ENCODE results near the gene GUCD1.
"Not testable (repeated sequence)": the region's sequence is repeated elsewhere in the genome, so short reads cannot be mapped to it uniquely, and the experiment has no call there.

The GUCD1 gene

DNA sequence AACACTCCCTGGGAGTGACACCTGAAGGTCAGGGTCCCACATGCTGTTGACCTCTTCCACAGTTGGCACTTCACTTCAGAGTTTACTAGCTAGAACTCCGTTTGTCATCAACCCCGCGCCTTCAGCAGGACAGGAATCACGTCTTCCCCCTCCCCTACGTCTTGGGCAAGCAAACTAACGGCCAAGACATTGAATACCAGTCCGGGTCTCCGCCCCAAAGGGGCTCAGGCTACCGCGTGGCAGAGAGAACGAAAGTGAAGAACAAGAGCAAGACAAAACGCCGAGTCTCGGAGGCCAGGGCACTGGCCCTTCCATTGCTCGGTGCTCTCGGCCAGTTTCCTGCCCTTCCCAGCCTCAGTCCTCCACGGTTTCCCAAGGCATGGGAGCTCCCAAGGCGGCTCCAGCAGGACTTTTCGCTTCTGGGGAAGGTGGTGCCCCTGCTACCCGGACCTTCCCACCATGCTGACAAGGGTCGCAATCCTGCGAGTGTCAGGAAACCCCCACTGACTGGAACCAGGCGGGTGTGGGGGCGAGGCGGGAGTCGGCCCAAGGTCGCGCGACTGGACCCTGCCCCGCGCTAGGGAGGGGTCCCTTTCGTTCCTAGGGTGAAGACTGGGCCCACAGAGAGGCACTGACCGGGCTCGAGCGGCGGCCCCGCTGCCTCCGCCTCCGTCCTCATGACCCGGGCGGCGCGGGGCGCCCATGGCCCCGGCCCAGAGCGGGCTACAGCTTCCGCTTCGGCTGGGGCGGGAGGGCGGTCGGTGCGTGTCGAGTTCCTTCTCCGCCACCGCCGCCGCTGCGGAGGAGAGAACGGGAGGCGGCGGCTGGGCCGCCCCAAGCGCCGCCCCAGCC lies at the start of gene GUCD1:
TSS of gene GUCD1 (minus strand) at position 826 of the 852 bp plus-strand sequence. CDS start at position 679, 147 bp downstream.
- peak in 1 of 2 donors; percentile 14 for DNase-seq (ENCODE audit: low read depth in 2 of 2)

DNA sequence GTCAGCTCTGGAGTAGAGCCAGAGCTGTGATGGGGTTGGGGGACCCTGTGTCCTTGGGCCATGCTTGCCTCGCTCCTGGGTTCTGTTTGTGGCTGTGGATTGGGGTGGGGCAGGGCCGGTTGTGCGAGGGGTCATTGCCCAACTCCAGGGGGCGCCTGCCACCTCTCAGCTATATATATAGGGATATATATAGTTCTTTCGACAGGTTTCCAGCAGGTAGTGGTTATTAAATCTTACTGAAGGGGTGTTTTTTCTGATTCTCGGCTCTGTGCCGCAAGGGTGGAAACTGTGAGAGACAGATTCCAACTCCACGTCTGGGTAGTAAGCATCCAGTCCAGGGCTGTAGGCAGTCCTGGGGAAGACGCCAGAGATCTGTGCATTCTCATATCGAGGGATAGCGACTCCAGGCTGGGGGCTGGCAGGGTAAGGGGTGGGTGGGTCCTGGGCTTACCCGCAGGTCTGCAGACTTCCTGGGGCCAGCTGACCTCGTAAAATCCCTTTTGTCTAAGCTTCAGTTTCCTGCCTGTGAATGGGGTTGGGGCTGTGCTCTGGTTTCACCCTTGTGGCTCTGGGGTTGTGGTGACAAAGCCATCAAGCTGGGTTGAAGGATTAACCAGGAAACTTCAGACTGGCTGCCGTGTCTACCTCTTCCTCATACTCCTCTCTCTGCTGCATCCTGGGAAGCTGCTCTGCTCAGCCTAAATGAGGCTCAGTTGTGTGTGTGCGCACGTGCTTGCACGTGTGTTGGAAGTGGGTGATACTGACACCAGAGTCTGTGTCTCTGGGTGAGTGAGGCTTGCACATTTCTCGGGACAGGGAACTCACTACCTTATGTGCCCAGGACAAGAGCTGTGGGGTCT lies 49.1 kb upstream of the GUCD1 start:
- DNase-seq (ENCODE audit: low read depth in 2 of 2): not testable (repeated sequence)

GRCh38 chr22:24602847-24603769 lies 48.2 kb upstream of the GUCD1 start, which contains the start of gene GGT1:
GGT1 (plus strand) TSS chr22:24603193; CDS start chr22:24611082, 7,889 bp downstream.
- DNase-seq (ENCODE audit: low read depth in 2 of 2): not testable (repeated sequence)

GRCh38 chr22:24602105-24602749 lies 47.3 kb upstream of the GUCD1 start:
- DNase-seq (ENCODE audit: low read depth in 2 of 2): not testable (repeated sequence)

DNA sequence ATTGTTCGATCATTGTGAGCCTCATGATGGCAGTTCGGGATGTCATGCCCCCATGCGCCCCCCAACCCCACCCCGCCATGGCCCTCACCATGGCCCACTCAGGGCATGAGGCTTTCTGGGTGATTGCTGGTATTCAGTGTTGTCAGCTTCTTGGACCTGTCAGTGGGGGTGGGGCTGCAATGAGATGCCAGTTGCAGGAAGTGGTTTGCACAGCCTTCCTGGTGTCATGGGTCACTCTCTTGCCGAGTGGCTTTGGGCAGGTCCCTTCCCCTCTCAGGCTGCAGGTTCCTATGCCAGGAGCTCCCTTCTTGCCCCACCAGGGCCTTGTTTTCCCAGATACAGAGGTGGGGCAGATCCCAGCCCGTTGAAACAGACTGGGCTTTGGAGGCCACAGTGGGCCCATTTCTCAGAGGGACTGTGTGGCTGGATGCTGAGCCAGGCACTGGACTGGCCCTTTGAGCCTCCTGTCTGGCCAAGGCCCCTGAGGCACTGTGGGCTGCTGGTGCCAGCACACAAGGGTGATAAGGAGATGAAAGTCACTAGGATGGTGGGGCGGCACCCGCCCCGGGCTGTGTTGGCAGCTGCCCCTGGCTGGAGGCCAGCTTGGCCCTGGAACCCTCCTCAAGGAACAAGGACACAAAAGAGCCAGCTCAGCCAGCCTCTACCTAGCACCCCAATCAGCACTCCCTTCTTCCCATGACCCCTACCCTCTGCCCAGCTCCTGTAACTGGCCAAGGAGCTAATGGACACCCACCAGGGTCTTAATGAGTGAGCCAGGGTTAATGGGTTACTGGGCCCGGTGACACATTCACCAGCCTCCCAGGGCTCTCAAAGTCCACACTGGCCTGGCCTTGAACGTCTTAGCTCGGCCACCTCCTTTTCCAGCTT lies 46.5 kb upstream of the GUCD1 start:
- DNase-seq (ENCODE audit: low read depth in 2 of 2): no peak

DNA sequence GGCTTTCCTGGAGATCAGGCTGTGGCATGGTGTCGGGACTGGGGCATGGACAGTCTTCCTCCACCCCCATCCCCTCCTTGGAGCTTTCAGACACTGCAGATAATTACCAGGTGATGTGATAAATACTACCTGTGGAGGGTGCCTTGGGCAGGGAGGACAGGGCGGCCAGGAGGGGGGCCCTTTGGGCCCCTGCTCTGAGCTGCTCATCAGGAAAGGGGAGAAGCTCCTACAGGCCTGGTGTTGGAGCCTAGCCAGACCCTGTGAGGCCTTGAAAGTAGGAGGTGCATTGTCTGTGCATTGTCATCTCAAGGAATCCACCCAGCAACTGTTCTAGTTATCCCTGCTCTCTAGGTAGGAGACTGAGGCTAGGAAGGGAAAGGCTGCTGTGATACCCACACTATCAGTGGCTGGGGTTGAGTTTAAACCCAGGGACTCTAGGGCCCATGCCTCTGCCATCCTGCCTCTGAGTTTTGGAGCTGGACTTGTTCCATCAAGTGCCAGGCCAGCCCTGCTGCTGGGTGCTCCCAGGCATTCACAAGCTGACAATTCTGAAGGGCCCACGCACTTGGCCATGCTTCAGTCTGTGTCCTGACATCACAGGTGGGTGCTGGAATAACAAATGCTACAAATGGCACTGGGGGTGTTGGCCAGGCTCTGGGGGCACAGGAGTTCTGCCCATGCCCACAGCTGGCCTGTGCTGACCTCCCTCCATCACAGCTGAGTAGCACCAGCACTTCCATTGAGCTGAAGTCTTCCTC lies 45.2 kb upstream of the GUCD1 start:
- DNase-seq (ENCODE audit: low read depth in 2 of 2): not testable (repeated sequence)

DNA sequence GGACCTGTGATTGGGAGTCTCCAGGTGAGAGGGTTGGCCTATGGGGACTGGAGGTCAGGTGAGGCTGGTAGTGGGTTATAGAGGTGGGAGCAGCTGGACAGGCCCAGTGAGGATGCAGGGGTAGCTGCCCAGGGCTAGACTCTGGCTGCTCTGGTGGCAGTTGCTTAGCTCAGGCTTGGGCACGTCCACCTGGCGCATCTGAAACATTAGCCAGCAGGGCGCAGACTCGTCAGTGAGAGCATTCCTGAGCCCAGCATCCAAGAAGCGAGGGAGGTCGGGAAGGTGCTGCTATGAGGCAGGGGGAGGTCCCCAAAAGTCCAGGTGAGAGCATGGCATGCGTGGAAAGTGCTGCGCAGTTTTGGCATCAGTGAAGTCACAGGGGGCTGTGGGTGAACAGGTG lies 44.6 kb upstream of the GUCD1 start:
- DNase-seq (ENCODE audit: low read depth in 2 of 2): no peak

DNA sequence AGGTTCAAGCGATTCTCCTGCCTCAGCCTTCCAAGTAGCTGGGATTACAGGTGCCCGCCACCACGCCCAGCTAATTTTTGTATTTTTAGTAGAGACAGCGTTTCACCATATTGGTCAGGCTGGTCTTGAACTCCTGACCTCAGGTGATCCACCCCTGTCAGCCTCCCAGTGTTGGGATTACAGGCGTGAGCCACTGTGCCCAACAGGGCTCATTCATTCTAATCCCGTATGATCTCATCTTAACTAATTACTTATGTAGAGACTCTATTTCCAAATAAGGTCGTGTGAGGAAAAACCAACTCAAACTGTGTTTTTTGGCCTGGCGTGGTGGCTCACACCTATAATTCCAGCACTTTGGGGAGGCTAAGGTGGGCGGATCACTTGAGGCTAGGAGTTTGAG lies 42.1 kb upstream of the GUCD1 start:
- not testable (repeated sequence) for DNase-seq (ENCODE audit: low read depth in 2 of 2)

DNA sequence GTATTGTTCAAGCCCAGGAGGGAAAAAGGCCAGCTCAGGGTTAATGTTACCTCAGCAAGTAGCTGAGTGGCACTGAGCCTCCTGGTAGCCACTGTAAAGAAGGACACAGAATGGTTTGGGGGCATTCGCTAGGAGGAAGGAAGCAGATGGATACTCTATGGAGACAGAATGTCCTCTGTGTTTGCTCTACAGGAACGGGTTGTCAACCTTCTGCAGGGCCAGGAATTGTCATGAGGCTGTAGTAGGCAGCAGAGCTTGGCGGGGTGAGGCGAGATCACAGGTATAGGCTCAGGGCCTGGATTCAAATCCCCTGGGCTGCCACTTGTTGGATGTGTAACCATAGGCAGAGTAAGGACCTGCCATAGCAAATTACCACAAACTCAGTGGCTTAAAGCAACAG lies 40.9 kb upstream of the GUCD1 start:
- no peak for DNase-seq (ENCODE audit: low read depth in 2 of 2)

- no peak for DNase-seq (ENCODE audit: low read depth in 2 of 2)
These were observed 40.3 kb upstream of the GUCD1 start for GRCh38 chr22:24595228-24595627.

DNA sequence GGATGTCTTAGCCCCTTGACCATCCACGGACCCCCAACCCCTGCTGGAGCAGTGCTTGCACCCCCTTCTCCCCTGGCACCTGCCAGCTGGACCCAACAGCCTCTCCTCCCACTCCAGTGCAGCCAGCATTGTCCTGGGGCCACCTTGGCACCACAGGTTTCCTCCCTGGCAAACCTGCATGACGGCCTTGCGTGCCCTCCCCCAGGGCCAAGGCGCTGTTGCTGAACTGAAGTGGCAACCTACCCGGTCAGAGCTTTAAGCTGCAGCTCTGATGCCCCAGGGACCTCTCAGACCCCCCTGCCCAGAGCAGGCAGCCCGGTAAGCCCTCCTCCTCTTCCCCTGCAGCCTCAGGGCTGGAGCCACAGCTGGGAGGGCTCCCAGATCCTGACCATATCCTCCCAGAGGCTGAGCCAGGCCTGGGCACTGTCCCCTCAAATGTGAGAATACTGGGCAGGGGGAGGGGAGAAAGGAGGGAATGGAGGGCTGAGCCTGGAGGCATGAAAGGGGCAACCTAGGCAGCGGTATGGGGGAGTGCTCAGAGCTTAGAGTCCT lies 39.7 kb upstream of the GUCD1 start:
- no peak for DNase-seq (ENCODE audit: low read depth in 2 of 2)

DNA sequence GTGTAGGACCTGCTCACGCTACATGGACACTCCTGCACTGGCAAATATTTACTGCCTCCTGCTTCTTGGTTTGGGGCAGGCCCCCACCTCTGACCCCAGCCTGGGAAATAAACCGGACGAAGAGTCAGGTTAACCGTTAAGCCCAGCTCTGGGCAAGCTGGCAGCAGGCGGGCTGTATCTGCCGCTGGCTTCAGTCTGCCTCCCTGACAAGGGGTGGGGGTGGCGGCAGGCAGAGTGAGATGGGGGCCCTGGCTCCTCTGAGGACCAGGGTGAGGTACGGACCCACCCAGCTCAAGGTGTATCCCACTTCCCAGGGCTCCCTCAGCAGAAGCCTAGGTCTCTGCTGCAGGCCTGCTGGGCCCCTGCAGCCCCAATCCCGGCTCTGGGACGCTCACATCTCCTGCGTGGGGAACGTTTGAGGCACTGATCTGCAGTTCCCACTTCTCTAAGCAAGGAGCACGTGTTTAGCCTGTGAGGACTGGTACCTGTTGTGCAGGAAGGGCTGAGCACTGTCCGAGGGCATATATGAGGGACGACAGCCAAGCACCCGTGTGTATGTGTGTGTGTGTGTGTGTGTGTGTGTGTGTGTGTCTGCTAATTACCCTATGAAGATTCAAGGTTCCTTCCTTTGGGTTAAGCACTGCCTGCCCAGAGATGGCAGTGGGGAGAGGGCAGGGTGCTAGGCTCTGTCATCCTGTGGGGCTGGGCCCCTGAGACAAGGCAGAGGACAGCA lies 39.1 kb upstream of the GUCD1 start:
- DNase-seq (ENCODE audit: low read depth in 2 of 2): no peak

GRCh38 chr22:24593559-24593835 lies 38.6 kb upstream of the GUCD1 start:
- not testable (repeated sequence) for DNase-seq (ENCODE audit: low read depth in 2 of 2)

DNA sequence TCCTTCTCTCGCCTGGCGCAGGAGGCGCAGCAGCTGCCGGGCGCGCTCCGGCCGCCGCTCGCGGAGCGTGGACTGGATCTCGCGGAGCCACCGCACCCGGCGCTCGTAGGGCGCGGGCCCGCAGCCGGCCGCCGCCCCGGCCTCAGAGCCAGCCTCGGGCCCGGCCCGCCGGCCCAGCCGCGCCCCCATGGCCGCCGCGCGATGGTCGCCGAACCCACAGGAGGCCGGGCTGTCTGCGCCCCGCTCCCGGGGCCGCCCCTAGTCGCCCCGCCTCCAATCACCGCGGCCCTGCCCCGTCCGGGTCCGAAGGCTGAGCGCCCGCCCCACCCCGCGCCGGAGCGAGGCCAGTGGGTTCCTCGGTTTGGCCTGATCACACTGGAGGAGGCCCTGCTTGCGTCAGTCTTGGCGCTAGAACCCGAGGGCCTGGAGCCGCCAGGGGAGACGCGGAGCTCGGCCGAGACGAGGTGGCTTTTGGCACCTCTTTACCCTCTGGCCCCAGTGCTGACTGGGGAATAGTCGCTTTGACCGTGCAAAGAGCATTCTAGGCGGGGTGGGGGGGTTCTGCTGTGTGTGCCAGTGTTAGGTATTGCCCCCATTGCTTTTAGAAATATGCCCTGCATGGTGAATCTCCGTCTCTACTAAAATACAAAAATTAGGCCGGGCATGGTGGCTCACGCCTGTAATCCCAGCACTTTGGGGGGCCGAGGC lies 38.1 kb upstream of the GUCD1 start, which contains the start of gene LRRC75B:
TSS of gene LRRC75B (minus strand) at position 223 of the 708 bp plus-strand sequence. CDS start at position 189, 34 bp downstream.
- DNase-seq (ENCODE audit: low read depth in 2 of 2): no peak

GRCh38 chr22:24592058-24592850 lies 37.3 kb upstream of the GUCD1 start:
- no peak for DNase-seq (ENCODE audit: low read depth in 2 of 2)

DNA sequence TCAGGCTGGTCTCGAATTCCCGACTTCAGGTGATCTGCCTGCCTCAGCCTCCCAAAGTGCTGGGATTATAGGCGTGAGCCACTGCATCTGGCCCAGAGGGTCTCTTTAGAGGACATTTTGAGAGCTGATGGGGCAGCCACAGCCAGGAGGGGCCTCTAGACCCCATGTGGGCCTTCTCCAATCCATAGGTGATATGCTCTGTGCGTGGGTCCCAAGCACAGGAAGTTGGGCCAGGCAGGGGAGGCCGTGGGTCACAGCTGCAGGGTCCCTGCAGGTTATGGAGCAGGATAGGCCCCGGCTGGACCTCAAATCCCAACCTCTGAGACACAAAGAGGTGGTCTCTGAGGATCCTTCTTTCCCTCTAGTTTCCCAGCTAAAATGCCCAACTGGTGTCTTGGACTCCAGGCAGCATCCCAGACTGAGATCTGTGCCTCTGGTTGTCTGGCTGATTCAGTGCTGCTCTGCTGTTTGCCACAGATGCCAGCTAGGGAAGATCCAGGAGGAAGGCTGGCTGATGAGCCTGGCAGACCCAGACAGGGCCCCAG lies 36.4 kb upstream of the GUCD1 start:
- no peak for DNase-seq (ENCODE audit: low read depth in 2 of 2)
